Esophagus squamous epithelium (tissue), 5 donors: Measurements from ENCODE around the gene HOXB8. TPM values are rescaled to one million over a fixed set of nuclear protein-coding genes. Genes with fewer than 3 reads are reported as not detected.

ENCODE experiments used
- DNase-seq: peaks from one replicate; lab custom pipeline; 2025; lab: John Stamatoyannopoulos, UW
- H3K27ac ChIP-seq, 4 donors: fragments of 200-600 bp; sonication (generic); one replicate each; pipeline ENCODE4 v1.5.1; 2016 to 2019; ENCODE audit warnings: mild to moderate bottlenecking in 1 of 4
- H3K27me3 ChIP-seq, 4 donors: fragments of 200-600 bp; sonication (generic); 1 replicate in 3 of 4; 2 replicates in 1 of 4; pipeline versions ENCODE4 v1.5.1 to v1.6.0; 2017 to 2021; ENCODE audit warnings: antibody characterized with exemption in 1 of 4
- H3K36me3 ChIP-seq, 3 donors: fragments of 200-600 bp; sonication (generic); one replicate each; pipeline ENCODE4 v1.5.1; 2016 to 2019
- H3K4me1 ChIP-seq, 3 donors: fragments of 200-600 bp; sonication (generic); one replicate each; pipeline ENCODE4 v1.5.1; 2017 to 2019
- H3K4me3 ChIP-seq, 4 donors: fragments of 200-600 bp; sonication (generic); 1 replicate in 3 of 4; 2 replicates in 1 of 4; pipeline ENCODE4 v1.5.1; 2016 to 2019; ENCODE audit warnings: mild to moderate bottlenecking in 2 of 4, moderate library complexity in 1 of 4
- H3K9me3 ChIP-seq, 3 donors: fragments of 200-600 bp; sonication (generic); one replicate each; pipeline ENCODE4 v1.5.1; 2016 to 2019
- POLR2A ChIP-seq, 4 donors: fragments of 450-650 bp; IDR thresholded peaks; one replicate each; pipeline ENCODE4 v1.6.1; 2017; ENCODE audit warnings: antibody characterized with exemption in 4 of 4, mild to moderate bottlenecking in 4 of 4, moderate library complexity in 3 of 4
- WGBS, 2 donors: methylation state at CpG; one replicate each; pipeline ENCODE4 v1.1.5; 2018; 5-methylcytosine and 5-hydroxymethylcytosine counted together
- intact Hi-C: fragments of 100-400 bp; cut with DNase I; formaldehyde crosslinking; loops from one replicate; pipeline ENCODE4 v1.15.0; 2022
- total RNA-seq, 4 donors: library from RNA; depleted of rRNA; stranded (reverse); fragments of >200 nt; gene quantifications; one replicate each; pipeline ENCODE4 v1.1.0, GENCODE V29; 2016
- TF ChIP-seq, protein P1 (sequence below), 6 experiments: fragments of 450-650 bp in 4 of 6; fragments of 200-600 bp in 2 of 6; sonication (generic) in 2 of 6; IDR thresholded peaks; one replicate each; pipeline ENCODE4 v1.5.1; 2016 to 2019; ENCODE audit warnings: antibody characterized with exemption in 6 of 6, mild to moderate bottlenecking in 4 of 6, moderate library complexity in 4 of 6
- donor health status: DM: yes; HTN: yes; CAD: no.

The HOXB8 gene
- total RNA-seq, 4 donors from 2014 or later: not detected

DNA sequence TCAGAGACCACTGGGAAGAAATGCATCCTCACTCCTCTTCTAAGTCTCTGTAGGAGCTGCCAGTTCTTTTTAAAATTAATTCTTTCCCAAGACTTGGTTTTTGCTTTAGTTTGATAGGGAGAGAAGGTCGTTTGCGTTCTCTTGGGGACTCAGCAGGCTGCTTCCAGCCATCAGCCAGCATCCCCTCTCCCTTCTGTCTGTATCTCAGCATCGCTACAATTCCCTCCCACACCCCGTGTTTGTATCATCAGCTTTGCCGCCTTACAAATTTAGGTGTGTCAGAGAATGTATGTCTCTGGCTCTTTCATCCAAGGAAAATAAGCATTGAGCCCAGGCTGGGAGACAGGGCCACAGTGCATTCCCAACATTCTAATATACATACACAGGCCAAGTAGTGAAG lies 15.7 kb downstream of the HOXB8 start:
- Histone ChIP-seq H3K4me1 (peaks cover 19 to 60% (median 27%) of the 10 kb centered on the region in 3 donors), H3K27ac (no peak overlapping the region), H3K4me3 (no peak overlapping the region), H3K36me3 (no peaks in the 10 kb centered on the region), H3K9me3 (no peaks in the 10 kb centered on the region), H3K27me3 (peaks cover 6 to 100% (median 72%) of the 10 kb centered on the region in 4 donors)
- DNase-seq: no peak
- 71 to 78% methylated on average over 5 of the region's 5 CpGs for WGBS, 2 donors
- TF ChIP-seq, protein P1, sequence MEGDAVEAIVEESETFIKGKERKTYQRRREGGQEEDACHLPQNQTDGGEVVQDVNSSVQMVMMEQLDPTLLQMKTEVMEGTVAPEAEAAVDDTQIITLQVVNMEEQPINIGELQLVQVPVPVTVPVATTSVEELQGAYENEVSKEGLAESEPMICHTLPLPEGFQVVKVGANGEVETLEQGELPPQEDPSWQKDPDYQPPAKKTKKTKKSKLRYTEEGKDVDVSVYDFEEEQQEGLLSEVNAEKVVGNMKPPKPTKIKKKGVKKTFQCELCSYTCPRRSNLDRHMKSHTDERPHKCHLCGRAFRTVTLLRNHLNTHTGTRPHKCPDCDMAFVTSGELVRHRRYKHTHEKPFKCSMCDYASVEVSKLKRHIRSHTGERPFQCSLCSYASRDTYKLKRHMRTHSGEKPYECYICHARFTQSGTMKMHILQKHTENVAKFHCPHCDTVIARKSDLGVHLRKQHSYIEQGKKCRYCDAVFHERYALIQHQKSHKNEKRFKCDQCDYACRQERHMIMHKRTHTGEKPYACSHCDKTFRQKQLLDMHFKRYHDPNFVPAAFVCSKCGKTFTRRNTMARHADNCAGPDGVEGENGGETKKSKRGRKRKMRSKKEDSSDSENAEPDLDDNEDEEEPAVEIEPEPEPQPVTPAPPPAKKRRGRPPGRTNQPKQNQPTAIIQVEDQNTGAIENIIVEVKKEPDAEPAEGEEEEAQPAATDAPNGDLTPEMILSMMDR (IDR thresholded peaks at IDR 0.05): no peak
- no peak for TF ChIP-seq POLR2A (IDR thresholded peaks at IDR 0.05)
- intact Hi-C loops: loop anchor here (5.0 kb wide), 1 partner anchor 252 kb away; no protein-coding TSS in a partner anchor

DNA sequence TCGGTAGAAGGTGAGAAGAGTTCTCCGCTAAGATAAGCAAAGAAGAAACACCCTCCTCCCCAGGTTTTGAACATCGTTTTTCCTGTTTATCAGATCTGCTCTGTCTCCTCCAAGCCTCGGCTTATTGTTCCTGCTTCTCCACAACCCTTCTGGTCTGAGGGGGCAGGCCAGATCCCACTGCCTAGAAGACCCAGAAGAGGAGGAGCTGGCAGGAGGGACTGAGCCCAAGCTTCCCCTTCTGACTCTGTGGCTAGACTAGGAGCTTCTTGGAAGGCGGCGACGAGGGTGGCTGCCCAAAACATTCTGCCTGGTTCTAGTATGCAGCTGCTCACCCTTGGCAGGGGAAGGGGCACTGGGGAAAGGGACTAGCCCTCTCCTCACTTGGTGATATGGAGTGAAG lies 16.4 kb downstream of the HOXB8 start:
- Histone ChIP-seq H3K4me1 (peaks cover 24 to 60% (median 30%) of the 10 kb centered on the region in 3 donors), H3K27ac (no peak overlapping the region), H3K27me3 (peaks cover 4 to 100% (median 72%) of the 10 kb centered on the region in 4 donors), H3K4me3 (no peak overlapping the region), H3K9me3 (no peaks in the 10 kb centered on the region), H3K36me3 (no peaks in the 10 kb centered on the region)
- WGBS, 2 donors: 45 to 56% methylated on average over 6 to 7 of the region's 7 CpGs
- TF ChIP-seq, protein P1 (IDR thresholded peaks at IDR 0.05): no peak
- TF ChIP-seq POLR2A (IDR thresholded peaks at IDR 0.05): no peak
- intact Hi-C loops: loop anchor here (5.0 kb wide), 1 partner anchor 251 kb away; no protein-coding TSS in a partner anchor
- no peak for DNase-seq

DNA sequence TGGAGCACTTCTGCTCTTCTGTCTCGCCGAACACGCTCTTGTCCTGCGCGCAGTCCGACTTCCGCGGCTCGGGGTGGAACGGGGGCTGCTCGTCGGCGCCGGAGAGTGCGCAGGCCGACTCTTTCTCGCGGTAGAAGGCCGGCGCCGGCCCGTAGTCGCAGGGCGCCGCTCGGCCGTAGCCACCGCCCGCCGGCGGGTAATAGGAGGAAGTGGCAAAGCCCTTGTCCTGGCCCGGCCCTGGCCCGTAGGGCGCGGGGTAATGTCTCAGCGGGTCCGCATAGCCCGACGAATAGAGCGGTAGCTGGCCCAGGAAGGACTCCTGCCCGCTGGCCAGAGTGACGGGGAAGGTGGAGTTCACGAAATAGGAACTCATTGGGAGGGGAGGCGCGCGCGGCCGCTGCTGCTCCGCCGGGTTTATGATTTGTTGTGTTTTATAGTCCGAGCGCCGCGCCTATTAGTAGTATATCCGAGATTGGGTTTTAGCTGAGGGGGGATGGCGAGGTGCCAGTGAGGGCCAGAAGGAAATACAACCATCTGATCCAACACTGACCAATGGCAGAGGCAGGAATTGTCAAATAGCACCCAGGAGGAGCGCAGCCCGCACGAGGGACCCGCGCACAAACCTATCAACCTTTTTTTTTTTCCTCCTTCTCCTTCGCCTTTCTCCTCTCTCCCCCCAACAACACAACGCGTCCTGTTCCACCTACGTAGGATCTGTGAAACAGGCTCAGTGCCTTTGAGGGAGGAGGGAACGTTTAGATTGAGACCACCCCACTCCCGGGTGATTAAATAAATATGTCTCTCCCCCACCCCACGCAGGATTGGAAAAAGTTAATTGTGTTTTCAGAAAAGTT lies 17.1 kb downstream of the HOXB8 start:
- DNase-seq: no peak
- peak overlapping the region; percentile 28 to 72 (median 42) for H3K4me3 ChIP-seq
- TF ChIP-seq POLR2A (IDR thresholded peaks at IDR 0.05): no peak
- TF ChIP-seq, protein P1 (IDR thresholded peaks at IDR 0.05): no peak
- intact Hi-C loops: loop anchor here (5.0 kb wide), 1 partner anchor 251 kb away; no protein-coding TSS in a partner anchor
- peaks cover 4 to 100% (median 67%) of the 10 kb centered on the region in 4 donors for H3K27me3 ChIP-seq
- H3K27ac ChIP-seq: peak overlapping the region in 3 of 4 donors; percentile 18 to 47 (median 32)
- H3K36me3 ChIP-seq: no peaks in the 10 kb centered on the region
- peaks cover 24 to 60% (median 37%) of the 10 kb centered on the region in 3 donors for H3K4me1 ChIP-seq
- no peaks in the 10 kb centered on the region for H3K9me3 ChIP-seq
- 4% methylated on average over 15 to 26 of the region's 68 CpGs for WGBS, 2 donors

DNA sequence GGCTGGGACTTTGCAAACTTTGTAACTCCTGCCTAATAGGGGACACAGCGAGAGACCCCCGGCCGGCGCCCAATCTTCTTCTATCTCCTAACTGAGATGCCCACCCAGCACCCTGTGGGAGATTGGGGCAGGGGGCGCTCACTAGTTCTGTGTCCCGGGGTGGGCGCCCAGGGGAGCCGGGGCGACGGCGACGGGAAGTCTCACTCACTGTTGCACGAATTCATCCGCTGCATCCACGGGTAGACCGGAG lies 17.6 kb downstream of the HOXB8 start:
- WGBS, 2 donors: 0% methylated on average over 12 of the region's 16 CpGs; no CpG with 5 or more reads in 1 of the 2 donors
- no peaks in the 10 kb centered on the region for H3K36me3 ChIP-seq
- no peaks in the 10 kb centered on the region for H3K9me3 ChIP-seq
- H3K4me1 ChIP-seq: peaks cover 23 to 60% (median 41%) of the 10 kb centered on the region in 3 donors
- no peak for TF ChIP-seq POLR2A (IDR thresholded peaks at IDR 0.05)
- TF ChIP-seq, protein P1 (IDR thresholded peaks at IDR 0.05): no peak
- peaks cover 4 to 100% (median 66%) of the 10 kb centered on the region in 4 donors for H3K27me3 ChIP-seq
- peak overlapping the region; percentile 28 to 72 (median 42) for H3K4me3 ChIP-seq
- peak overlapping the region in 3 of 4 donors; percentile 18 to 47 (median 32) for H3K27ac ChIP-seq
- intact Hi-C loops: loop anchor here (5.0 kb wide), 1 partner anchor 250 kb away; no protein-coding TSS in a partner anchor
- no peak for DNase-seq
